Right kidney (tissue), 1 donor: ENCODE results near the gene NMRAL1.

Experiments
- DNase-seq: peaks from one replicate; pipeline ENCODE4 v3.0.0-alpha.2; 2016

The NMRAL1 gene

DNA sequence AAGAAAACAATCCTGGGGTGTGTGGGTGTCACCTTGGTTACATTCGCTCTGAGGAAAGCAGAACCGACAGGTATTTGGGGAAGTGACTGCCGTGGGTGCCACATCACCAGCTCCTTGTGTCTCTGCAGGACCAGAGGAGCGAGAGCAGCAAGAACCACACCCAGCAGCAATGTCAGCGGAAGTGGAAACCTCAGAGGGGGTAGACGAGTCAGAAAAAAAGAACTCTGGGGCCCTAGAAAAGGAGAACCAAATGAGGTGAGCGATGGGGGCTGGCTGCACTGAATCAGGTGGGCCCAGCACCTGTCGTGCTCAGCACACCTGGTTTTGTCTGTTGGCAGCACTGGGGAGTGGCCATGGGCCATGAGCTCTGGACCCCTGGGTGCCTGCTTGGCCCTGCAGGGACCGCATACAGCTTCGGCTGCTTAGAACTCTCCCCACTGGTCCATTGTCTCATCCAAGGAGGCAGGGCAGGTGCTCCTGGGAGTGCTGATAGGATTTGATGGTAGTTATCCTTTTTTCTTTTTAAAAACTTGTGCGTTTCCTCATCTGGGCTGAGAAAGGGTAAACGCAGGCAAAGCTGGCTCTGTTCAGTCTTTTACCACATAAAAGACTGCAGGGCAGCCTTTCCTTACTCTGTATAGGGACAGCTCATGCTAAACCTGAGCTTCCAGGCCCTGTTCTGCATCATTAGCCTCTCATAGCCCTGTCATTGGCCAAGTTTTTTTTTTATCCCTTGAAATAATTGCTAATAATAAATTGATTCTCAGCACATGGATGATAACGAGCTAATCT, 31.1 kb upstream of the NMRAL1 start:
- DNase-seq: no peak

DNA sequence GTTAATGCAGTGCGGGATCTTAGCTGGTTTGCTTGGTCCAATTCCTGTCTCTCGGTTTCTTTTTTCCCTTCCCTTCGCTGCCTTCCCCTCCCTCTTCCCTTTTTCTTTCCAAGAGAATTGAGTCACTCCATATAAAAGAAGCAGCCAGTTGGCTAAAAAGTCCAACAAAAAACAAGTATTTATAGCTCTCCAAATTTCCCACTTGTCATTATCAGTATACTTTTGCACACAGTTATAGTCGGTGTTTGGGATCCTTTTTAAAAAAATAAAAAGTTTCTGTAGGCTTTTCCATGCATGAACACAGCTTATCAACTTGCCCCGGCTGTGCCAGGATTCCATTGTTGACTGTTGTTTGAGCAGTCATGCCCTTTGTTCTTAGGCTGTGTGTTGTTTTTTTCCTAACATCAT, 26.6 kb upstream of the NMRAL1 start:
- no peak for DNase-seq

- DNase-seq: no peak
Measured at GRCh38 chr16:4500272-4500671, 25.8 kb upstream of the NMRAL1 start.

GRCh38 chr16:4499196-4499555, 24.8 kb upstream of the NMRAL1 start:
- DNase-seq: no peak

- no peak for DNase-seq
Measured at GRCh38 chr16:4498546-4499195, 24.2 kb upstream of the NMRAL1 start.

GRCh38 chr16:4496305-4496704, 21.9 kb upstream of the NMRAL1 start:
- no peak for DNase-seq

DNA sequence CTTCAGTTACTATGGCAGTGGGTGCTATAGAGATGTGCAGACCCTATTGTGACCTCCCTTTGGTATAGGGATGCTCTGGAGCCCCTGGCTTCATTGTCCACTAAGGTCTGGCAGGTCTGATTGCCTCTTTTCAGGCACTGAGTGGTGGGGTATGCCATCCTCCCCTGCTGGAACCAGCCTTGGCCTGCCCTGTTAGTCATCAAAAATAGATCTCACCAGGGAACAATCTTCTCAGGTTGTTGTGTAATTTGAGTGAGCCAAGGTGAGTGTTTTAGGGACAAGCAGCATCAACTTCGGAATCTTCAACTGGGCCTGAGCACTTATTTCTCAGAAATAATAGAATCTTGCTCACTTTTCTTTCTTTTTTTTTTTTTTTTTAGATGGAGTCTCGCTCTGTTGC, 21.3 kb upstream of the NMRAL1 start:
- DNase-seq: no peak

GRCh38 chr16:4494746-4495490, 20.5 kb upstream of the NMRAL1 start:
- no peak for DNase-seq

GRCh38 chr16:4491898-4492297, 17.5 kb upstream of the NMRAL1 start:
- no peak for DNase-seq

- no peak for DNase-seq
Measured at GRCh38 chr16:4489030-4489429, 14.6 kb upstream of the NMRAL1 start.

DNA sequence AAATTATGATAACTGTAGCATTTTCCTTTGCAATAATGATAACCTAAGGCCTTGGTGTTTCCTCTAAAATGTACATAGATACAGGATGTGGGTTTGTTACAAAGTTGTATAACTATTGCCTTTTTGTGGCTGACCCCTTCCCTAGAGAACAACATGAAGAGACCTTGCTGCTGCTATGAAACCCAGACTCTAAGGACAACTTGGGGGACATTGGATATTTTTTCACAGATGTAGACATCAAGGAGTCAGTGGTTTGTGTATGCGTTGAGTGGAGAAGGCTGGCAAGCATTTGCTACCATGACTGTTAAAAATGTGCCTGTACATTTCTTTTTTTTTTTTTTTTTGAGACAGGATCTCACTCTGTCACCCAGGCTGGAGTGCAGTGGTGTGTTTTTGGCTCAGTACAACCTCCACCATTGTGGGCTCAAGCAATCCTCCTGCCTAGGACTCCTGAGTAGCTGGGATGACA, 14.1 kb upstream of the NMRAL1 start:
- no peak for DNase-seq

- DNase-seq: no peak
Measured at GRCh38 chr16:4487955-4488498, 13.6 kb upstream of the NMRAL1 start.

DNA sequence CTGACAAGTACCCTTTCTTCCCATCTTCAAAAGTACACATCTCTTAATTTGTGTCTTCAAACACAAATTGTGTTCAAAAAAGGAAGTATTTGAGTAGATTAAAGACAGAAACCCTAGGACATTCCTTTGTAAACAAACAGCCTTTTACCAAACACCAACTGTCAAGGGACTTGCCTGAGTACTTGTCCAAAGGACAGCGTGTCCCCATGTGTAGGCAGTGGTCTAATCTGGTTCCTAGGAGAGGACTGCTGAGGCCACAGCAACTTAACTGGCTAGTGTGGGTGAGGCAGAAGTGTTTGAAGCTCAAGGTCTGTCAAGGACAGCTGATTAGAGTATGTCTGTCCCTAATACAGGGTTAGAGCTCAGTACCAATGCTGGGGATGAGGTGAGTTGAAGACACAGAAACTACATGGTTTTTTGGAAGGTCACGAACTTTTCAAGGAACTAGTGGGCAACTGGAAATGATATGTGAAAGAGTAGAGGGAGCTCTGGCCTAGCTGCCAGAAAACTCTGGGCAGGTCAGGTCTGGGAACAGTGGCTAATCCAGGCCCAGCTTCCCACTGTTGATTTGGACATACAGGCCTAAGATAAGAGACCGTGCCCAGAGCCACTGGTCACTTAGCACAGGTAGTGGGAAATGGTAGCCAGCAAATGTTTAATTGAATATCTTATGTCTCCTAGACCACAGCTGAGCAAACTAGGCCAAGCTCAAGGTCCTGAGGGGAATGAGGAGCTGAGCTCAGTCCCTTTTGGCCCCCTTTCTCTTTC, 11.9 kb upstream of the NMRAL1 start:
- DNase-seq: no peak

DNA sequence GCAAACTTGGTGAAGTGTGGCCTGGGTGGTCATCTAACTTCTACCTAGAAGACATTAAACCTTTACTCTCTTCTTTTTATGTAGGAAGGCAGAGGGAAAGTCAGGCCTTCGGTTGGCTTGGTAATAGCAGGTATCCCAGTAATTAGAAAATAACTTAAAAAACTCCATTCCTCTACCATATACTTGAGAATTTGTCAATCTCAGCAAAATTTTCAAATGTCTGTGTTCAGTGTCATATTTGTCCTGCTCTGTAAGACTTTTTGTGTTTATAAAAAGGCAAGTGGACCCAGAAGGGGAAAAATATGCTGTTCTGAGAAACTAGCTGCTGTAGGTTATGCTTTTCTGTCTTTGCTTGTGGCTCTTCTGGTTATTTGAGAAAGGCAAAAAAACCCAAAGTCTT, 7.5 kb upstream of the NMRAL1 start:
- DNase-seq: no peak

GRCh38 chr16:4481526-4481925, 7.1 kb upstream of the NMRAL1 start:
- no peak for DNase-seq

DNA sequence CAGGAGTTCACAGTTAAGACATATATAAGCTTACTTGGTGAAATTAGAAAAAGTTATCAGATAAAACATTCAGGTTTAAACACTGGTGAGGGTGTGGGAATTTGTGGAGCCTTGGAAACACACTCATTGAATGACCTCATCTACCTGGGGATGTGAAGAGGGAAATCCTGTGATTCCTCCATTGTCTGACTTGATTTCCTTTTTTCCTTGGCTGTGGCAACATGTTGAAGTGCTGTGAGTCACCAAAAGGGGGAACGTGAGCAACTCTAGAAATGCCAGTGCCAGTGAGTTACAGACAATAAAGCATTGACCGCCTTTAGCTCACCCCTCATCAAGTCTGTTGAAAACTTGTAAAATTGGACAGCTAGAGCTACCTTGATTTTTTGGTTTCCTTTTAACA, 3.5 kb upstream of the NMRAL1 start:
- no peak for DNase-seq

DNA sequence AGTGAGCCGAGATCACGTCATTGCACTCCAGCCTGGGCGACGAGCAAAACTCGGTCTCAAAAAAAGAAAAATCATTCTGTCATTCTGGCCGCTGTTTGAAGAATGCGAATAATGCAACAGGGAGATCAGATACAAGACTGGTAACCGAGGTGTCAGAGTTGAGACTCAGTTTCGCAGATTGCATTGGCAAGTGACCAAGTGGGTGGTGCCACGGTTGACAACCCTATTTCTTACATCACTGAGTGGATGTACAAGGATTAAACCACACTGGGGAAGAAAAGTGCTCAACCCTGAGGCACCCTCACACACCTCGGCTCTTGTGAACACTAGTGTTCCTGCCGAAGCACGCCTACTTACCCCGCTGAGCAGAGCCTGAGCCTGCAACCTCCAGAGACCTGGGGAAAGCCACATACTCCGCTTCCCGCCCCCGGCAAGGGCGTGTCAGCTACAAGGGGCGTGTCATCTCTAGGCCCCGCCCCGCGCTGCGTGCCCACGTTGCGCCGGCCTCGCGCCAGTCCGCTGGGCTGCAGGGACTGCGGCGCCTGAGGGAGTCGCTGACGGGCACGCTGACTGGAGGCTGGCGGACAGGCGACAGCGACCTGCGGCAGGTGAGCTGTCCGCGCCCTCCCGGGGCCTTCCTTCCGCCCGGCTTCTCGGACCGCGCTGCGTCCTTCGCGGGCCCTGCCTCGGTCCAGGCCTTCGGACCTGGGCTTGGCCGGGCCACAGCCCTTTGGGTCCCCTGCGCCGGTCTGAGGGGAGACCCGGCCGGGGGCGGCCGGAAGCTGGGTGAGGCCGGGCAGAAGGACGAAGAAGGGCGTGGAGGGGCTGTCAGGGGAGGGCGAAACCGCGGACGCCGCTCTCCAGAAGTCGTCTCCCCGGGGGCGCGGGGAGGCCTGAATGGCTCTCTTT, 1.7 kb upstream of the NMRAL1 start, which contains the start of gene HMOX2:
Gene HMOX2 (plus strand): TSS at position 519 of the 909 bp plus-strand sequence. CDS start 29,127 bp downstream, outside the sequence.
- DNase-seq: peak; percentile 89

DNA sequence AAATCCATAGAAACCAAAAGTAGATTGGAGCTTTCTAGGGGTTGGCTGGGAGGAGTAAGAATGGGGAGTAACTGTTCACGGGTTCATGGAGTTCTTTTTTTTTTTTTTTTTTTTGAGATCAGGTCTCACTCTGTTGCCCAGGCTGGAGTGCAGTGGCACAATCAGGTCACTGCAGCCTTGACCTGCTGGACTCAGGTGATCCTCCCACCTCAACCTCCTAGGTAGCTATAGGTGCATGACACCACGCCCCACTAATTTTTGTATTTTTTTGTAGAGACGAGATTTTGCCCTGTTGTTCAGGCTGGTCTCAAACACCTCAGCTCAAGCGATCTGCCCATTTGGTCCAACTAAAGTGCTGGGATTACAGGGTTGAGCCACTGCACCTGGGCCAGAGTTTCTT, 1.5 kb downstream of the NMRAL1 start:
- DNase-seq: no peak

GRCh38 chr16:4471869-4472268, 2.6 kb downstream of the NMRAL1 start:
- DNase-seq: no peak

DNA sequence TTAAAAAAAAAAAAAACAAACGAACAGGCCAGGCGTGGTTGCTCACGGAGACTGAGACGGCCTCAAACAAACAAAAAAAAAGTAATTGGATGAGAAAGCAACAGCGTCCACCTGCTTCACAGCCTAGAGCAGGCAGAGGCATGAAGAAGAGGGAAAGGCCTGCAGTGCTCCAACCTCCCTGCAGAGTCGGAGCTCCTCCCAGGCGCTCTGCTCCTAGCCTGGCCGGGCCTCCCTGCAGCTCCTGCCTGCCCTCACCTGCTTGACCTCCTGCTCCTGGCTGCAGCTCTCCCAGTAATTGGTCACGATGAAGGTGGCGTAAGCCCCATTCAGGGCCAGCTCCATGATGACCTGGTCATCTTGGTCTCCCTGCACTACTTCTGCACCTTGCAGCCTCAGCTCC, 5.5 kb downstream of the NMRAL1 start:
- DNase-seq: no peak

DNA sequence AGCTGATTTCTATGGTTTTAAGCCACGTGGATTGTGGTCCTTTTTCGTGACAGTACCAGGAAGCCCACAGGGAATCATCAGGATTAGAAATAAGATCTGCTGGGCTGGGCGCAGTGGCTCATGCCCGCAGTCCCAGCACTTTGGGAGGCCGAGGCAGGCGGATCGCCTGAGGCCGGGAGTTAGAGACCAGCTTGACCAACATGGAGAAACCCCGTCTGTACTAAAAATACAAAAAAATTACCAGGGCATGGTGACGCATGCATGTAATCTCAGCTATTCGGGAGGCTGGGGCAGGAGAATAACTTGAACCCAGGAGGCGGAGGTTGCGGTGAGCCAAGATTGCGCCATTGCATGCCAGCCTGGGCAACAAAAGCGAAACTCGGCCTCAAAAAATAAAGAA, 6.5 kb downstream of the NMRAL1 start:
- no peak for DNase-seq
